Lower leg skin (tissue), 4 donors: Measurements from ENCODE around the gene TPRG1L. TPM values are rescaled to one million over a fixed set of nuclear protein-coding genes. Genes with fewer than 3 reads are reported as not detected.

Source experiments
- DNase-seq, 2 donors: peaks; one replicate each; pipeline ENCODE4 v3.0.0-alpha.2; 2019; ENCODE audit warnings: low spot score in 2 of 2
- H3K4me3 ChIP-seq: fragments of 200-600 bp; sonication (generic); 2 replicates; pipeline ENCODE4 v1.5.1; 2017; ENCODE audit warnings: mild to moderate bottlenecking, low read depth; ENCODE audit not compliant: poor library complexity, severe bottlenecking
- CTCF ChIP-seq, 3 donors: fragments of 450-650 bp; IDR thresholded peaks; one replicate each; pipeline ENCODE4 v1.5.1; 2016; ENCODE audit warnings: antibody characterized with exemption in 3 of 3, mild to moderate bottlenecking in 3 of 3, moderate library complexity in 2 of 3
- POLR2A ChIP-seq, 2 donors: fragments of 450-650 bp; IDR thresholded peaks; one replicate each; pipeline ENCODE4 v1.6.1; 2016 to 2017; ENCODE audit warnings: antibody characterized with exemption in 2 of 2, mild to moderate bottlenecking in 1 of 2, moderate library complexity in 1 of 2
- WGBS, 2 donors: methylation state at CpG; one replicate each; pipeline ENCODE4 v1.1.5; 2018; 5-methylcytosine and 5-hydroxymethylcytosine counted together
- intact Hi-C: fragments of 100-400 bp; cut with DNase I; formaldehyde crosslinking; loops from one replicate; pipeline ENCODE4 v1.15.0; 2023; ENCODE audit warnings: low total_unique reads
- total RNA-seq, 4 donors: library from RNA; depleted of rRNA; stranded (reverse); fragments of >200 nt; gene quantifications; one replicate each; pipeline ENCODE4 v1.1.0, GENCODE V29; 2016

Gene TPRG1L
- total RNA-seq, 4 donors from 2014 or later, result 44.1 to 54.3 (median 52.2) TPM

- 5 to 10% methylated on average over 12 to 46 of the region's 83 CpGs for WGBS, 2 donors
- TF ChIP-seq CTCF (IDR thresholded peaks at IDR 0.05) (no peak), POLR2A (IDR thresholded peaks at IDR 0.05) (no peak)
- no peak overlapping the region for H3K4me3 ChIP-seq
- DNase-seq, result no peak
- intact Hi-C loops, result no loop called here
Observed at GRCh38 chr1:3651026-3651929, 26.5 kb downstream of the TPRG1L start.

GRCh38 chr1:3651930-3652547, 27.2 kb downstream of the TPRG1L start, which contains the start of gene TP73:
Gene TP73 (plus strand): TSS chr1:3652516. CDS start chr1:3682366, 29,850 bp downstream.
- WGBS, 2 donors, result 0 to 2% methylated on average over 1 to 58 of the region's 80 CpGs
- TF ChIP-seq POLR2A (IDR thresholded peaks at IDR 0.05), result no peak
- DNase-seq, result no peak
- no peak within 1 kb of the TSS for H3K4me3 ChIP-seq
- intact Hi-C loops, result no loop called here

GRCh38 chr1:3652548-3653285, 27.9 kb downstream of the TPRG1L start:
- WGBS, 2 donors, result 16% methylated on average over 20 to 37 of the region's 68 CpGs
- intact Hi-C loops, result no loop called here
- H3K4me3 ChIP-seq, result no peak overlapping the region
- TF ChIP-seq CTCF (IDR thresholded peaks at IDR 0.05) (no peak), POLR2A (IDR thresholded peaks at IDR 0.05) (no peak)
- no peak for DNase-seq

- WGBS, 2 donors, result 45 to 46% methylated on average over 6 to 10 of the region's 10 CpGs
- intact Hi-C loops, result no loop called here
- H3K4me3 ChIP-seq, result no peak overlapping the region
- no peak for DNase-seq
- no peak for TF ChIP-seq CTCF (IDR thresholded peaks at IDR 0.05)
- TF ChIP-seq POLR2A (IDR thresholded peaks at IDR 0.05), result no peak
Observed at GRCh38 chr1:3653286-3653618, 28.4 kb downstream of the TPRG1L start.

GRCh38 chr1:3654549-3655281, 29.9 kb downstream of the TPRG1L start:
- no peak for TF ChIP-seq POLR2A (IDR thresholded peaks at IDR 0.05)
- no peak for TF ChIP-seq CTCF (IDR thresholded peaks at IDR 0.05)
- intact Hi-C loops, result no loop called here
- 68 to 72% methylated on average over 22 of the region's 22 CpGs for WGBS, 2 donors
- H3K4me3 ChIP-seq, result no peak overlapping the region
- DNase-seq, result no peak
